Ishikawa (cell line): ENCODE results near the gene GLOD5.

ENCODE experiments used
- EGR1 ChIP-seq: IDR thresholded peaks from 2 replicates; pipeline ENCODE4 v1.6.1; 2012
- EP300 ChIP-seq: IDR thresholded peaks from 2 replicates; pipeline ENCODE4 v1.6.1; 2012; ENCODE audit warnings: borderline replicate concordance
- FOXM1 ChIP-seq: IDR thresholded peaks from 2 replicates; pipeline ENCODE4 v1.6.1; 2012; ENCODE audit warnings: low read depth, borderline replicate concordance
- RAD21 ChIP-seq: IDR thresholded peaks from 2 replicates; pipeline ENCODE4 v1.6.1; 2012; ENCODE audit warnings: low read depth
- TAF1 ChIP-seq: IDR thresholded peaks from 2 replicates; pipeline ENCODE4 v1.6.1; 2012; ENCODE audit warnings: low read depth, mild to moderate bottlenecking
- TEAD4 ChIP-seq: IDR thresholded peaks from 2 replicates; pipeline ENCODE4 v1.6.1; 2012
- YY1 ChIP-seq: IDR thresholded peaks from 2 replicates; pipeline ENCODE4 v1.6.1; 2012; ENCODE audit warnings: low read depth
- ZBTB7A ChIP-seq: IDR thresholded peaks from 2 replicates; pipeline ENCODE4 v1.6.1; 2012; ENCODE audit warnings: low read depth
- TF ChIP-seq, protein P1 (sequence below): IDR thresholded peaks from 2 replicates; pipeline ENCODE4 v1.6.1; 2012; ENCODE audit warnings: low read depth, mild to moderate bottlenecking
- TF ChIP-seq, protein P2 (sequence below): IDR thresholded peaks from 2 replicates; pipeline ENCODE4 v1.6.1; 2012

DNA sequence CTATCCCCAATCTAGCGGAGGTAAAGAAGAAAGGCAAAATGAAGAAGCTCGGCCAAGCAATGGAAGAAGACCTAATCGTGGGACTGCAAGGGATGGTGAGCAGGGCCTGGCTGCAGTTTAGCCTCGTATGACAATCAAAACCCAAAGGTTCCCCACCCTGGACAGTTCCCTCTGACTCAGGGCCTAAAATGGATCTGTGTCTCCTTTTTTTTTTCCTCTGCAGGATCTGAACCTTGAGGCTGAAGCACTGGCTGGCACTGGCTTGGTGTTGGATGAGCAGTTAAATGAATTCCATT lies 41.3 kb downstream of the GLOD5 start:
- TF ChIP-seq, protein P1, sequence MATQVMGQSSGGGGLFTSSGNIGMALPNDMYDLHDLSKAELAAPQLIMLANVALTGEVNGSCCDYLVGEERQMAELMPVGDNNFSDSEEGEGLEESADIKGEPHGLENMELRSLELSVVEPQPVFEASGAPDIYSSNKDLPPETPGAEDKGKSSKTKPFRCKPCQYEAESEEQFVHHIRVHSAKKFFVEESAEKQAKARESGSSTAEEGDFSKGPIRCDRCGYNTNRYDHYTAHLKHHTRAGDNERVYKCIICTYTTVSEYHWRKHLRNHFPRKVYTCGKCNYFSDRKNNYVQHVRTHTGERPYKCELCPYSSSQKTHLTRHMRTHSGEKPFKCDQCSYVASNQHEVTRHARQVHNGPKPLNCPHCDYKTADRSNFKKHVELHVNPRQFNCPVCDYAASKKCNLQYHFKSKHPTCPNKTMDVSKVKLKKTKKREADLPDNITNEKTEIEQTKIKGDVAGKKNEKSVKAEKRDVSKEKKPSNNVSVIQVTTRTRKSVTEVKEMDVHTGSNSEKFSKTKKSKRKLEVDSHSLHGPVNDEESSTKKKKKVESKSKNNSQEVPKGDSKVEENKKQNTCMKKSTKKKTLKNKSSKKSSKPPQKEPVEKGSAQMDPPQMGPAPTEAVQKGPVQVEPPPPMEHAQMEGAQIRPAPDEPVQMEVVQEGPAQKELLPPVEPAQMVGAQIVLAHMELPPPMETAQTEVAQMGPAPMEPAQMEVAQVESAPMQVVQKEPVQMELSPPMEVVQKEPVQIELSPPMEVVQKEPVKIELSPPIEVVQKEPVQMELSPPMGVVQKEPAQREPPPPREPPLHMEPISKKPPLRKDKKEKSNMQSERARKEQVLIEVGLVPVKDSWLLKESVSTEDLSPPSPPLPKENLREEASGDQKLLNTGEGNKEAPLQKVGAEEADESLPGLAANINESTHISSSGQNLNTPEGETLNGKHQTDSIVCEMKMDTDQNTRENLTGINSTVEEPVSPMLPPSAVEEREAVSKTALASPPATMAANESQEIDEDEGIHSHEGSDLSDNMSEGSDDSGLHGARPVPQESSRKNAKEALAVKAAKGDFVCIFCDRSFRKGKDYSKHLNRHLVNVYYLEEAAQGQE, result peak; percentile 60
- TF ChIP-seq EP300 (no peak), YY1 (no peak), TAF1 (no peak), FOXM1 (no peak), EGR1 (no peak), RAD21 (no peak), ZBTB7A (no peak), TEAD4 (no peak)
- TF ChIP-seq, protein P2, sequence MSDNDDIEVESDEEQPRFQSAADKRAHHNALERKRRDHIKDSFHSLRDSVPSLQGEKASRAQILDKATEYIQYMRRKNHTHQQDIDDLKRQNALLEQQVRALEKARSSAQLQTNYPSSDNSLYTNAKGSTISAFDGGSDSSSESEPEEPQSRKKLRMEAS, result no peak
